Endothelial cell of umbilical vein (primary cell): Measurements from ENCODE around the gene DEPDC7.

Experiments
- EZH2 ChIP-seq: IDR thresholded peaks from 2 replicates; pipeline ENCODE4 v1.6.1; 2012; ENCODE audit warnings: borderline replicate concordance, low read depth, mild to moderate bottlenecking, moderate library complexity, low read length, inconsistent platforms; ENCODE audit not compliant: severe bottlenecking
- FOS ChIP-seq: IDR thresholded peaks from 2 replicates; pipeline ENCODE4 v1.6.1; 2011; ENCODE audit warnings: mild to moderate bottlenecking, low read length, moderate library complexity, borderline replicate concordance; ENCODE audit not compliant: insufficient read depth
- JUN ChIP-seq: IDR thresholded peaks from 2 replicates; pipeline ENCODE4 v1.6.1; 2011; ENCODE audit warnings: borderline replicate concordance, low read depth; ENCODE audit not compliant: insufficient read length, insufficient read depth
- MYC ChIP-seq: IDR thresholded peaks from one replicate; pipeline ENCODE4 v1.6.1; 2011; ENCODE audit warnings: mild to moderate bottlenecking, low read depth, low read length
- POLR2A ChIP-seq: IDR thresholded peaks from 2 replicates; pipeline ENCODE4 v1.6.1; 2012; ENCODE audit warnings: low read depth, mild to moderate bottlenecking, control low read depth, low read length
- POLR2AphosphoS5 ChIP-seq: IDR thresholded peaks from 2 replicates; pipeline ENCODE4 v1.6.1; 2012; ENCODE audit warnings: low read depth, mild to moderate bottlenecking, control low read depth, low read length, moderate library complexity; ENCODE audit not compliant: insufficient read depth
- TF ChIP-seq, protein P1 (sequence below), 2 donors: IDR thresholded peaks; 1 replicate in 1 of 2; 2 replicates in 1 of 2; pipeline ENCODE4 v1.5.1; 2011; ENCODE audit warnings: low read length in 2 of 2, mild to moderate bottlenecking in 2 of 2, moderate library complexity in 2 of 2, control low read depth in 1 of 2, inconsistent platforms in 1 of 2, low read depth in 1 of 2; ENCODE audit not compliant: insufficient read depth in 1 of 2; ENCODE audit errors: extremely low read depth in 1 of 2
- TF ChIP-seq, protein P2 (sequence below): IDR thresholded peaks from 2 replicates; pipeline ENCODE4 v1.6.1; 2011; ENCODE audit not compliant: insufficient read depth, insufficient read length

DNA sequence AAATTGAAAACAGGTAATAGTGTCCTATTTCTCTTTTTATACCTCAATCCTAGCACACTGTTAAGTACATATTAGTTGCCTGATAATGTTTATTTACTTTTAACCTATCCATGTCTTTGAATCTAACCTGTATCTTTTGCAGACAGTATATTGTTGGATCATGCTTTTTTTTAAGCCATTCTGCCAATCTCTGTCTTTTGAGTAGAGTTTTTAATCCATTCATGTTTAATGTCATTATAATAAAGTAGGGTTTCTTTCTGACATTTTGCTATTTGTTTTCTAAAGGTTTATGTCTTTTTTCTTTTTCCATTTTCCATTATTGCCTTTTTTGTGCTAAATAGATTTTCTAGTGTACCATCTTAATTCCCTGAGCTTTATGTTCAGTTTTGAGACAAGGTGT, 23.8 kb upstream of the DEPDC7 start:
- TF ChIP-seq, protein P1, sequence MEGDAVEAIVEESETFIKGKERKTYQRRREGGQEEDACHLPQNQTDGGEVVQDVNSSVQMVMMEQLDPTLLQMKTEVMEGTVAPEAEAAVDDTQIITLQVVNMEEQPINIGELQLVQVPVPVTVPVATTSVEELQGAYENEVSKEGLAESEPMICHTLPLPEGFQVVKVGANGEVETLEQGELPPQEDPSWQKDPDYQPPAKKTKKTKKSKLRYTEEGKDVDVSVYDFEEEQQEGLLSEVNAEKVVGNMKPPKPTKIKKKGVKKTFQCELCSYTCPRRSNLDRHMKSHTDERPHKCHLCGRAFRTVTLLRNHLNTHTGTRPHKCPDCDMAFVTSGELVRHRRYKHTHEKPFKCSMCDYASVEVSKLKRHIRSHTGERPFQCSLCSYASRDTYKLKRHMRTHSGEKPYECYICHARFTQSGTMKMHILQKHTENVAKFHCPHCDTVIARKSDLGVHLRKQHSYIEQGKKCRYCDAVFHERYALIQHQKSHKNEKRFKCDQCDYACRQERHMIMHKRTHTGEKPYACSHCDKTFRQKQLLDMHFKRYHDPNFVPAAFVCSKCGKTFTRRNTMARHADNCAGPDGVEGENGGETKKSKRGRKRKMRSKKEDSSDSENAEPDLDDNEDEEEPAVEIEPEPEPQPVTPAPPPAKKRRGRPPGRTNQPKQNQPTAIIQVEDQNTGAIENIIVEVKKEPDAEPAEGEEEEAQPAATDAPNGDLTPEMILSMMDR (IDR thresholded peaks at IDR 0.05; ENCODE audit: extremely low read depth in 1 of 2, insufficient read depth in 1 of 2, low read depth in 1 of 2, low read length in 2 of 2), result no peak
- no peak for TF ChIP-seq POLR2A
- no peak for TF ChIP-seq JUN
- TF ChIP-seq MYC, result no peak
- TF ChIP-seq, protein P2, sequence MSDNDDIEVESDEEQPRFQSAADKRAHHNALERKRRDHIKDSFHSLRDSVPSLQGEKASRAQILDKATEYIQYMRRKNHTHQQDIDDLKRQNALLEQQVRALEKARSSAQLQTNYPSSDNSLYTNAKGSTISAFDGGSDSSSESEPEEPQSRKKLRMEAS, result no peak
- TF ChIP-seq EZH2, result no peak
- no peak for TF ChIP-seq POLR2AphosphoS5
- no peak for TF ChIP-seq FOS
